ENCODE data around the gene LRRC4C.

Gene LRRC4C

DNA sequence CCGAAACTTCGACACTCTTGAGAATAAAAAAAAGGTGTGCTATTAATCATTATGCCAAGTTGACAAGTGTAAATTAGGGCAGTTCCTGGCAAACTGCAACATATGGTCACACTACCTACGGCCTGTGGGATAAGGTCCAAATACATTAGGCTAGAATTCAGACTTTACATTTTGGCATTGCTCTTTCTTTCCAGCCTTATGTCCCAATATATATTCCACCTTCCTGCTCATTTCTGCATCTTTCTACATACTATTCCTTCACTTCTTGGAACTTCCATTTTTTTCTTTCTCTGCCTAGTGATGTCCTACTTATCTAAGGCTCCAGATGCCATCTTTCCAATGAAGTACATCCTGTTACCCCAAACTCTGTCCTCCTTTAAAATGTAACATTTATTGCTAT lies 577.2 kb downstream of the LRRC4C start:
- no peaks in the 10 kb centered on the region for H3K79me2 ChIP-seq (ENCODE audit: insufficient read depth, low read length)
- no peak overlapping the region for H3K27ac ChIP-seq (ENCODE audit: low read length)
- no peak for ATAC-seq (ENCODE audit: insufficient read depth, low read depth)
- H4K20me1 ChIP-seq (ENCODE audit: insufficient read depth, low read length) = no peaks in the 10 kb centered on the region
- no peak overlapping the region for H3K9ac ChIP-seq (ENCODE audit: low read depth, low read length)
- no peak overlapping the region for H3K4me2 ChIP-seq (ENCODE audit: insufficient read depth, low read length)
- no peaks in the 10 kb centered on the region for H3K36me3 ChIP-seq (ENCODE audit: insufficient read depth, low read length)
- H2AFZ ChIP-seq (ENCODE audit: low read depth, low read length) = no peak overlapping the region
- H3K4me1 ChIP-seq (ENCODE audit: insufficient read depth, low read length) = no peaks in the 10 kb centered on the region
- H3K9me3 ChIP-seq (ENCODE audit: insufficient read depth, low read length, severe bottlenecking) = no peaks in the 10 kb centered on the region
- no peaks in the 10 kb centered on the region for H3K27me3 ChIP-seq (ENCODE audit: insufficient read depth, low read length, poor library complexity)
- no peak overlapping the region for H3K4me3 ChIP-seq (ENCODE audit: low read depth in 1 of 2, low read length in 2 of 2)
- no peak for DNase-seq
- TF ChIP-seq, protein P1, sequence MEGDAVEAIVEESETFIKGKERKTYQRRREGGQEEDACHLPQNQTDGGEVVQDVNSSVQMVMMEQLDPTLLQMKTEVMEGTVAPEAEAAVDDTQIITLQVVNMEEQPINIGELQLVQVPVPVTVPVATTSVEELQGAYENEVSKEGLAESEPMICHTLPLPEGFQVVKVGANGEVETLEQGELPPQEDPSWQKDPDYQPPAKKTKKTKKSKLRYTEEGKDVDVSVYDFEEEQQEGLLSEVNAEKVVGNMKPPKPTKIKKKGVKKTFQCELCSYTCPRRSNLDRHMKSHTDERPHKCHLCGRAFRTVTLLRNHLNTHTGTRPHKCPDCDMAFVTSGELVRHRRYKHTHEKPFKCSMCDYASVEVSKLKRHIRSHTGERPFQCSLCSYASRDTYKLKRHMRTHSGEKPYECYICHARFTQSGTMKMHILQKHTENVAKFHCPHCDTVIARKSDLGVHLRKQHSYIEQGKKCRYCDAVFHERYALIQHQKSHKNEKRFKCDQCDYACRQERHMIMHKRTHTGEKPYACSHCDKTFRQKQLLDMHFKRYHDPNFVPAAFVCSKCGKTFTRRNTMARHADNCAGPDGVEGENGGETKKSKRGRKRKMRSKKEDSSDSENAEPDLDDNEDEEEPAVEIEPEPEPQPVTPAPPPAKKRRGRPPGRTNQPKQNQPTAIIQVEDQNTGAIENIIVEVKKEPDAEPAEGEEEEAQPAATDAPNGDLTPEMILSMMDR (IDR thresholded peaks at IDR 0.05; ENCODE audit: borderline replicate concordance, extremely low read depth, low read length, poor library complexity, severe bottlenecking) = no peak
- no peak for TF ChIP-seq EZH2 (IDR thresholded peaks at IDR 0.05; ENCODE audit: borderline replicate concordance, low read depth, low read length, severe bottlenecking)

DNA sequence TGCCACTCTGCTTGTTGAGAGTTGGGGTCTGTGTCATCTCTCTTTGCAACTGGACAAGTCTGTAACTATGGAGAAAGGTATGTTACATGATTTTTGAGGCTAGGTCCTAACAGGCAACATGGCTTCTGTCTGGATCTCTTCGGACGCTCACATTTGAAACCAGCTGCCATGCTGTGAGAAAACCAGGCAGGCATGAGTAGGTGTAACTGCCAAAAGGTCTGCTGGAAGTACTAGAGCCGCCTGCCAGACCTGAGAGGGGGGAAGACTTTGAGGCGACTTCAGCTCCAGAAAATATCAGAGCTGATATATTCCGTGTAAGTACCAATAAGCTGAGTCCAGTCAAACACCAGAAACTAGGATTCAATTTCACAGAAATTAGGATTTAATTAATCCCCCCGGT lies 579.5 kb downstream of the LRRC4C start:
- Histone ChIP-seq H3K36me3 (ENCODE audit: insufficient read depth, low read length) (no peaks in the 10 kb centered on the region), H3K4me1 (ENCODE audit: insufficient read depth, low read length) (no peaks in the 10 kb centered on the region), H3K4me2 (ENCODE audit: insufficient read depth, low read length) (no peak overlapping the region), H3K9ac (ENCODE audit: low read depth, low read length) (no peak overlapping the region), H3K27me3 (ENCODE audit: insufficient read depth, low read length, poor library complexity) (no peaks in the 10 kb centered on the region), H3K27ac (ENCODE audit: low read length) (no peak overlapping the region), H3K4me3 (ENCODE audit: low read depth in 1 of 2, low read length in 2 of 2) (no peak overlapping the region), H3K9me3 (ENCODE audit: insufficient read depth, low read length, severe bottlenecking) (no peaks in the 10 kb centered on the region), H2AFZ (ENCODE audit: low read depth, low read length) (no peak overlapping the region), H4K20me1 (ENCODE audit: insufficient read depth, low read length) (no peaks in the 10 kb centered on the region), H3K79me2 (ENCODE audit: insufficient read depth, low read length) (no peaks in the 10 kb centered on the region)
- ATAC-seq (ENCODE audit: insufficient read depth, low read depth) = no peak
- DNase-seq = no peak
- no peak for TF ChIP-seq EZH2 (IDR thresholded peaks at IDR 0.05; ENCODE audit: borderline replicate concordance, low read depth, low read length, severe bottlenecking)
- TF ChIP-seq, protein P1 (IDR thresholded peaks at IDR 0.05; ENCODE audit: borderline replicate concordance, extremely low read depth, low read length, poor library complexity, severe bottlenecking) = no peak

DNA sequence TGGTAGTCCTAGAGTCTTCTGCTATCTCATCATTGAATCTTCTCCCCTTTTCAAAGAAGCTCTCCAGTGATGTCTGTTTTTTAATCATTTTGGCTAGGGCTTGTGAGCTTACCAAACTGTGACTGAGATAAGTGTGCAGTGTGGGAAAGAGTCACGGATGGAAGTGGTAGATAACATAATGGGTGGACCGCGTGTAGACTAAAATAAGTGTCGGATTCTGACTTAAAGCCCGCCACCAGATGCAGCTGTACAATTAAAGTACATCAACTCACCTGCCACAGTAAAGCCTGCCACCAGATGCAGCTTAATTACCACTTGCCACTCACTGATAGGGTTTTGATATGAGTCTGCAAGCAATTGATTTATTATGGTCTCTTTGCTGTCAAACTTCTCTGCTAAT lies 581.5 kb downstream of the LRRC4C start:
- Histone ChIP-seq H3K4me3 (ENCODE audit: low read depth in 1 of 2, low read length in 2 of 2) (no peak overlapping the region), H3K4me2 (ENCODE audit: insufficient read depth, low read length) (no peak overlapping the region), H3K36me3 (ENCODE audit: insufficient read depth, low read length) (no peaks in the 10 kb centered on the region), H3K4me1 (ENCODE audit: insufficient read depth, low read length) (no peaks in the 10 kb centered on the region), H3K9ac (ENCODE audit: low read depth, low read length) (no peak overlapping the region), H4K20me1 (ENCODE audit: insufficient read depth, low read length) (no peaks in the 10 kb centered on the region), H3K79me2 (ENCODE audit: insufficient read depth, low read length) (no peaks in the 10 kb centered on the region), H3K9me3 (ENCODE audit: insufficient read depth, low read length, severe bottlenecking) (no peaks in the 10 kb centered on the region), H3K27ac (ENCODE audit: low read length) (no peak overlapping the region), H3K27me3 (ENCODE audit: insufficient read depth, low read length, poor library complexity) (no peaks in the 10 kb centered on the region), H2AFZ (ENCODE audit: low read depth, low read length) (no peak overlapping the region)
- no peak for TF ChIP-seq EZH2 (IDR thresholded peaks at IDR 0.05; ENCODE audit: borderline replicate concordance, low read depth, low read length, severe bottlenecking)
- TF ChIP-seq, protein P1 (IDR thresholded peaks at IDR 0.05; ENCODE audit: borderline replicate concordance, extremely low read depth, low read length, poor library complexity, severe bottlenecking) = no peak
- DNase-seq (no peak), ATAC-seq (ENCODE audit: insufficient read depth, low read depth) (no peak)

DNA sequence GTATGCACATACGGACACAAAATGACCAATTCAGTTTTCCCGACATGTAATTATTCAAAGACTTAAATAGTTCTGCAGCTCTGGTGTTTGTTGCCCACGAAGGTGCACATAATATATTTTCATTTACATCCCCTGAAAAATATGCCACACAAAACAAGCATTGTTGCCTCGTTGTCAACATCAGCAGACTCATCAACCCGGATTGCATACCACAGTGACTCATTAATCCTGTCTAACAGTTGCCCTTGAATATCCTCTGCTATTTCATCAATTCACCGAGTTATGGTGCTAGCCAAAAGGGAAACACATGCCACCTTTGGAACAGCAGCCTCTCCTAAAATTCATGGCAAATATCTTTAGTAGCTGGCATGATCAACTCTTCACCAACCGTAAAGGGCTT lies 582.2 kb downstream of the LRRC4C start:
- H3K36me3 ChIP-seq (ENCODE audit: insufficient read depth, low read length) = no peaks in the 10 kb centered on the region

More for the DNA sequence above, 582.2 kb downstream of the LRRC4C start:
- no peaks in the 10 kb centered on the region for H3K9me3 ChIP-seq (ENCODE audit: insufficient read depth, low read length, severe bottlenecking)
- TF ChIP-seq EZH2 (IDR thresholded peaks at IDR 0.05; ENCODE audit: borderline replicate concordance, low read depth, low read length, severe bottlenecking) = no peak
- TF ChIP-seq, protein P1 (IDR thresholded peaks at IDR 0.05; ENCODE audit: borderline replicate concordance, extremely low read depth, low read length, poor library complexity, severe bottlenecking) = no peak
- ATAC-seq (ENCODE audit: insufficient read depth, low read depth) = no peak
- H3K4me3 ChIP-seq (ENCODE audit: low read depth in 1 of 2, low read length in 2 of 2) = no peak overlapping the region
- H3K9ac ChIP-seq (ENCODE audit: low read depth, low read length) = no peak overlapping the region
- no peaks in the 10 kb centered on the region for H3K27me3 ChIP-seq (ENCODE audit: insufficient read depth, low read length, poor library complexity)
- H3K4me1 ChIP-seq (ENCODE audit: insufficient read depth, low read length) = no peaks in the 10 kb centered on the region
- no peak overlapping the region for H3K4me2 ChIP-seq (ENCODE audit: insufficient read depth, low read length)
- H3K79me2 ChIP-seq (ENCODE audit: insufficient read depth, low read length) = no peaks in the 10 kb centered on the region
- no peak overlapping the region for H2AFZ ChIP-seq (ENCODE audit: low read depth, low read length)
- H4K20me1 ChIP-seq (ENCODE audit: insufficient read depth, low read length) = no peaks in the 10 kb centered on the region
- DNase-seq = no peak
- H3K27ac ChIP-seq (ENCODE audit: low read length) = no peak overlapping the region
